SKM-1 (cell line): Measurements from ENCODE around the gene PGM5.

Experiments used
- DNase-seq: peaks from one replicate; lab custom pipeline; 2025; ENCODE audit not compliant: unreplicated experiment; lab: John Stamatoyannopoulos, UW

Gene PGM5

DNA sequence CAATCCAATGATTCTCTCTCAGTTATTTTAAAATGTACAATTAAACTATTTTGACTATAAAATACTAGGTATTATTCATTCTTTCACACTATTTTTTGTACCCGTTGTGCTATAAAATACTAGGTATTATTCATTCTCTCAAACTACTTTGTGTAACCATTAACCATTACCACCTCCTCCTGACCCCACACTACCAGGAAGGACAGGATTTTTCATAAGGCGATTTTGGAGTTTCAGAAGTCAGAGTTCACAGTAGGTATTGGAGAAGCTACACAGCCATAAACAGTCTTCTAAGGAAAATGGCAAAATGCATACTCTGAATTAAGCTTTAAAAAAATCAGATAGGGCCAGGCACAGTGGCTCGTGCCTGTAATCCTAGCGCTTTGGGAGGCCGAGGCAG, 219.4 kb downstream of the PGM5 start:
- DNase-seq: no peak

- DNase-seq: no peak
These were observed 221.6 kb downstream of the PGM5 start for GRCh38 chr9:68577774-68578591.
